Heart left ventricle (tissue), 16 donors: Measurements from ENCODE around the gene KRT33A. TPM values are rescaled to one million over a fixed set of nuclear protein-coding genes. Genes with fewer than 3 reads are reported as not detected.

Source experiments
- ATAC-seq, 4 donors: fragments of 200-7000 bp; cut with Tn5 transposase; one replicate each; pipeline ENCODE4 v1.9.1; 2020 to 2022; ENCODE audit warnings: moderate library complexity in 4 of 4, mild to moderate bottlenecking in 3 of 4, moderate number of reproducible peaks in 1 of 4
- DNase-seq, 5 donors: peaks; one replicate each; pipeline ENCODE4 v3.0.0-alpha.2; 2020
- H3K27ac ChIP-seq, 12 donors: fragments of 200-600 bp; sonication (generic) in 4 of 12; one replicate each; pipeline versions ENCODE4 v1.5.0 to v1.8.0; 2016 to 2022; ENCODE audit warnings: mild to moderate bottlenecking in 2 of 12
- H3K27me3 ChIP-seq, 9 donors: fragments of 200-600 bp; sonication (generic) in 2 of 9; one replicate each; pipeline versions ENCODE4 v1.5.1 to v1.8.0; 2016 to 2022; ENCODE audit warnings: mild to moderate bottlenecking in 3 of 9
- H3K36me3 ChIP-seq, 9 donors: fragments of 200-600 bp; sonication (generic) in 2 of 9; one replicate each; pipeline versions ENCODE4 v1.5.0 to v1.8.0; 2018 to 2022; ENCODE audit warnings: mild to moderate bottlenecking in 2 of 9
- H3K4me1 ChIP-seq, 12 donors: fragments of 200-600 bp; sonication (generic) in 4 of 12; one replicate each; pipeline versions ENCODE4 v1.5.0 to v1.8.0; 2016 to 2022; ENCODE audit warnings: mild to moderate bottlenecking in 3 of 12
- H3K4me3 ChIP-seq, 12 donors: fragments of 200-600 bp; sonication (generic) in 4 of 12; one replicate each; pipeline versions ENCODE4 v1.5.0 to v1.8.0; 2017 to 2022; ENCODE audit warnings: mild to moderate bottlenecking in 9 of 12, moderate library complexity in 4 of 12
- H3K9me3 ChIP-seq, 12 donors: fragments of 200-600 bp; sonication (generic) in 4 of 12; one replicate each; pipeline versions ENCODE4 v1.5.0 to v1.8.0; 2016 to 2022; ENCODE audit warnings: mild to moderate bottlenecking in 1 of 12
- POLR2A ChIP-seq, 2 donors: fragments of 450-650 bp; IDR thresholded peaks; one replicate each; pipeline ENCODE4 v1.6.1; 2017; ENCODE audit warnings: antibody characterized with exemption in 2 of 2, mild to moderate bottlenecking in 2 of 2, moderate library complexity in 2 of 2
- WGBS, 4 donors: extraction: QIAGEN DNeasy Blood & Tissue Kit in 2 of 4; methylation state at CpG; one replicate each; pipeline versions ENCODE4 v1.1.5 to v1.1.7; 2013 to 2018; 5-methylcytosine and 5-hydroxymethylcytosine counted together
- intact Hi-C, 10 donors: fragments of 100-400 bp; cut with DNase I; formaldehyde crosslinking; loops; one replicate each; pipeline versions ENCODE4 v1.11.1 to v1.14.2; 2022
- polyA plus RNA-seq, 2 donors: library from polyadenylated mRNA; stranded (reverse); fragments of 200-250 nt; gene quantifications; one replicate each; pipeline ENCODE4 v1.2.3, GENCODE V29; 2013
- total RNA-seq, 9 donors: library from RNA; depleted of rRNA in 2 of 9; stranded (reverse); fragments of >200 nt in 2 of 9; fragmentation: NEBNext Ultra II Directional in 3 of 9; extraction: Animal tissue kit (Norgen Biotek cat#: 25700) in 3 of 9; gene quantifications; one replicate each; pipeline versions ENCODE4 v1.1.0 to v1.2.4, GENCODE V29; 2016 to 2023
- TF ChIP-seq, protein P1 (sequence below), 12 donors: fragments of 200-600 bp; sonication (generic) in 4 of 12; IDR thresholded peaks; one replicate each; pipeline versions ENCODE4 v1.5.0 to v1.8.0; 2018 to 2022; ENCODE audit warnings: antibody characterized with exemption in 12 of 12, mild to moderate bottlenecking in 5 of 12
- donor health status: ischemic (EF 13 %, LVEDD 7.1; RV severe dilation, severe dysfunction).
- donor health status: healthy with polysubstance abuse.
- donor health status: DM: no; HTN: yes; CAD: no.
- donor health status: DM: no; HTN: no; CAD: no.
- donor health status: ischemic (EF 25% LVEDD 6.9; RV normal size, moderate dysfunction).
- donor health status: ischemic (EF 25% LVEDD 5.7; RV mildly dilated, moderate dysfunction).
- donor health status: healthy.
- donor health status: DM: yes; HTN: yes; CAD: no.
- donor health status: ischemic (EF 35%, LVEDD 5.7; RV mildly dilated, moderate dysfunction).
- donor health status: nonischemic (EF 11% LVEDD 7.7; RV severe dilation, severe dysfunction).
- donor health status: DM: yes; HTN: yes; CAD: no.
- donor health status: PGD.
- donor health status: ischemic (EF 29% LVEDD 5.4; RV normal size, mild dysfunction).
- donor health status: nonischemic (EF 23%, LVEDD 6.1; RV moderate dilation, normal function).

Gene KRT33A
- total and polyA plus RNA-seq, 11 donors, result not detected

DNA sequence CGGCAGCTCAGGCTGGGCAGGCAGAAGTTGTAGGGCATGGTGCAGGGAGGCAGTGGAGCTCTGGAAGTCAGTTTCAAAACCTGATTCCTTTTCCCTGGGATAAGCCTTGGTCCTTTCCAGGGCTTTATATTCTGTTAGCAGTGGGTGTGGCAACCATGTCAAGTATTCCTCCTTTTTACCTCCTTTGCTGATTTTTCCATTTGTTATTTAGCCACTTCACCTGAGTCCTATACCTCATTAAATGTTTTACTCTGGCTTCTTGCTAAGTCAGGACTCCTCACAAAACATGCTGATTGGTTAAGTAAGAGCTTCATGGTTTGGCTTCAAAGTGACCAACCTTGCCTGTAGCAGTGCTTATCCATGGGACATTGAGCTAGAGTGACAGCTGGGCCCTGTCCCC lies 19.1 kb upstream of the KRT33A start, which contains the start of gene KRT33B:
TSS of gene KRT33B (minus strand) at position 101 of the 400 bp plus-strand sequence. CDS start at position 38, 63 bp downstream.
- Histone ChIP-seq H3K4me1 (no peaks in the 10 kb centered on the region), H3K4me3 (no peak within 1 kb of the TSS), H3K36me3 (no peaks in the 10 kb centered on the region), H3K27ac (no peak within 1 kb of the TSS), H3K9me3 (peaks cover 0 to 4% (median 0%) of the 10 kb centered on the region in 12 donors), H3K27me3 (peaks cover 0 to 9% (median 0%) of the 10 kb centered on the region in 9 donors)
- DNase-seq, result no peak
- intact Hi-C loops, result no loop called here
- TF ChIP-seq, protein P1, sequence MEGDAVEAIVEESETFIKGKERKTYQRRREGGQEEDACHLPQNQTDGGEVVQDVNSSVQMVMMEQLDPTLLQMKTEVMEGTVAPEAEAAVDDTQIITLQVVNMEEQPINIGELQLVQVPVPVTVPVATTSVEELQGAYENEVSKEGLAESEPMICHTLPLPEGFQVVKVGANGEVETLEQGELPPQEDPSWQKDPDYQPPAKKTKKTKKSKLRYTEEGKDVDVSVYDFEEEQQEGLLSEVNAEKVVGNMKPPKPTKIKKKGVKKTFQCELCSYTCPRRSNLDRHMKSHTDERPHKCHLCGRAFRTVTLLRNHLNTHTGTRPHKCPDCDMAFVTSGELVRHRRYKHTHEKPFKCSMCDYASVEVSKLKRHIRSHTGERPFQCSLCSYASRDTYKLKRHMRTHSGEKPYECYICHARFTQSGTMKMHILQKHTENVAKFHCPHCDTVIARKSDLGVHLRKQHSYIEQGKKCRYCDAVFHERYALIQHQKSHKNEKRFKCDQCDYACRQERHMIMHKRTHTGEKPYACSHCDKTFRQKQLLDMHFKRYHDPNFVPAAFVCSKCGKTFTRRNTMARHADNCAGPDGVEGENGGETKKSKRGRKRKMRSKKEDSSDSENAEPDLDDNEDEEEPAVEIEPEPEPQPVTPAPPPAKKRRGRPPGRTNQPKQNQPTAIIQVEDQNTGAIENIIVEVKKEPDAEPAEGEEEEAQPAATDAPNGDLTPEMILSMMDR (IDR thresholded peaks at IDR 0.05), result no peak
- no peak for TF ChIP-seq POLR2A (IDR thresholded peaks at IDR 0.05)
- no peak for ATAC-seq
- WGBS, 4 donors, result 94 to 100% (median 100%) methylated on average over 1 of the region's 1 CpG

DNA sequence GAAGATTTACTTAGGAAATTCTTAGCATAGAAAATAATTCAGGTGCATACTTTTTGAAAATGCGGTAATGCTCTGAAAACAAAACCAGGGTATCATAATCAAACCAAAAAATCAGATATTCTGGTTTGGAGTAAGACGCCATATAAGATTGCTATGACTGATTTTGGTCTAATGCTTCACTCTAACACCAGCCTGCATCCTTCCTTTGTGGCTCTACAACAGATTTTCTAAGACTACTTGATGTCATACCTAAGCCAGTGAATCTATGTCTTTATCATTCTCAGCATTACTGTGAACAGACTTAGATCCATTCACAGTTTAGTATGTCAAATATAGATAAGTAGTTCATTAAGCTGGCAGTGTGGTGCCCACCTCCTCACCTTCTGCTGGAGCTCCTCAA lies 18.4 kb upstream of the KRT33A start:
- Histone ChIP-seq H3K27ac (no peak overlapping the region), H3K4me3 (no peak overlapping the region), H3K36me3 (no peaks in the 10 kb centered on the region), H3K4me1 (no peaks in the 10 kb centered on the region), H3K9me3 (no peaks in the 10 kb centered on the region), H3K27me3 (peaks cover 0 to 6% (median 0%) of the 10 kb centered on the region in 9 donors)
- 88 to 94% (median 92%) methylated on average over 2 of the region's 2 CpGs for WGBS, 4 donors
- no peak for DNase-seq
- intact Hi-C loops, result no loop called here
- TF ChIP-seq, protein P1 (IDR thresholded peaks at IDR 0.05), result no peak
- TF ChIP-seq POLR2A (IDR thresholded peaks at IDR 0.05), result no peak
- ATAC-seq, result no peak

DNA sequence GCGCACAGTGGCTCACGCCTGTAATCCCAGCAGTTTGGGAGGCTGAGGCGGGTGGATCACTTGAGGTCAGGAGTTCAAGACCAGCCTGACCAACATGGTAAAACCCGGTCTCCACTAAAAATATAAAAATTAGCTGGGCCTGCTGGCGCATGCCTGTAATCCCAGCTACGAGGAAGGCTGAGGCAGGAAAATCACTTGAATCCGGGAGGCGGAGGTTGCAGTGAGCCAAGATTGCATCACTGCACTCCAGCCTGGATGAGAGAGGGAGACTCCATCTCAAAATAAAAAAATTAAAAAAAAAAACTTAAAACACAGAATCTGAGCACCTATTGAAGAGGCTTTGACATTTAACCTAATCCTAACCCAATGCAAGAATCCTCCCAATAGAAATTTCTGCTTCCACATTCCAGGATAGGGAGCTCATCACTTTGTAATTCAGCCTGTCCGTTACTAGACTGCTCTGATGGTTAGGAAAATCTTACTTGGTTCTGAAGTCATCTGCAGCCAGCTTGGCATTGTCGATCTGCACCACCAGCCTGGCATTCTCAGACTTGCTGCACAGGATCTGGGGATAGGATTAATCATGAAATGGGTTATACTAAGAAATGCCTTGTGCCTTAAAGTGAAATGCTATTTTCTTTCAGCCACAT lies 16.9 kb upstream of the KRT33A start:
- Histone ChIP-seq H3K36me3 (no peaks in the 10 kb centered on the region), H3K27ac (no peak overlapping the region), H3K9me3 (no peaks in the 10 kb centered on the region), H3K4me3 (no peak overlapping the region), H3K27me3 (peaks cover 0 to 3% (median 0%) of the 10 kb centered on the region in 9 donors), H3K4me1 (no peaks in the 10 kb centered on the region)
- DNase-seq (no peak), ATAC-seq (no peak)
- no peak for TF ChIP-seq POLR2A (IDR thresholded peaks at IDR 0.05)
- TF ChIP-seq, protein P1 (IDR thresholded peaks at IDR 0.05), result no peak
- intact Hi-C loops, result no loop called here
- 74 to 82% (median 79%) methylated on average over 10 of the region's 10 CpGs for WGBS, 4 donors

DNA sequence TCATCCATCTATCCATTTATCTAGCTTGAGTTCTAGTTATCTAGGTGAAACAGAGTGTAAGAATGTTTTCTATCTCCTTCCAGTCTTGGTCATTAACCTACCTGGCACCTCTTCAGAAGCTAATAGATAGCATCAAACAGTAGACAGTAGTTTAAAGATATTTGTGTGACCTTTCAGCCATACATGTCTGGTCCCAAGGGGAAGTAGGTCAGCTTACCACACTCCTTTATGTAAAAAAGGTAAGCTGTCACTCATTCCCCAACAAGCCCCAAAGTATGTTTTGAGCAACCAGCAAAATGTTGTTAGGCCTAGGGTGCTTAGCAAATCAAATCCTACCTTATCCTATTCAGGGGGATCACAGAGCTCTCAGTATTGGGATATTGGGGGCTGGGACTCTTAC lies 15.4 kb upstream of the KRT33A start:
- TF ChIP-seq POLR2A (IDR thresholded peaks at IDR 0.05), result no peak
- TF ChIP-seq, protein P1 (IDR thresholded peaks at IDR 0.05), result no peak
- H3K36me3 ChIP-seq, result no peaks in the 10 kb centered on the region
- no peak overlapping the region for H3K27ac ChIP-seq
- intact Hi-C loops, result no loop called here
- H3K4me1 ChIP-seq, result no peaks in the 10 kb centered on the region
- H3K27me3 ChIP-seq, result peaks cover 0 to 3% (median 0%) of the 10 kb centered on the region in 9 donors
- no peak for ATAC-seq
- no peak overlapping the region for H3K4me3 ChIP-seq
- no peaks in the 10 kb centered on the region for H3K9me3 ChIP-seq
- no peak for DNase-seq
